T-helper 9 cell (primary cell): Measurements from ENCODE around the gene SPDYE16.
"Not testable (repeated sequence)": the region's sequence is repeated elsewhere in the genome, so short reads cannot be mapped to it uniquely, and the experiment has no call there.

Experiments
- DNase-seq: peaks from one replicate; pipeline ENCODE4 v3.0.0-alpha.2; 2020

Gene SPDYE16

DNA sequence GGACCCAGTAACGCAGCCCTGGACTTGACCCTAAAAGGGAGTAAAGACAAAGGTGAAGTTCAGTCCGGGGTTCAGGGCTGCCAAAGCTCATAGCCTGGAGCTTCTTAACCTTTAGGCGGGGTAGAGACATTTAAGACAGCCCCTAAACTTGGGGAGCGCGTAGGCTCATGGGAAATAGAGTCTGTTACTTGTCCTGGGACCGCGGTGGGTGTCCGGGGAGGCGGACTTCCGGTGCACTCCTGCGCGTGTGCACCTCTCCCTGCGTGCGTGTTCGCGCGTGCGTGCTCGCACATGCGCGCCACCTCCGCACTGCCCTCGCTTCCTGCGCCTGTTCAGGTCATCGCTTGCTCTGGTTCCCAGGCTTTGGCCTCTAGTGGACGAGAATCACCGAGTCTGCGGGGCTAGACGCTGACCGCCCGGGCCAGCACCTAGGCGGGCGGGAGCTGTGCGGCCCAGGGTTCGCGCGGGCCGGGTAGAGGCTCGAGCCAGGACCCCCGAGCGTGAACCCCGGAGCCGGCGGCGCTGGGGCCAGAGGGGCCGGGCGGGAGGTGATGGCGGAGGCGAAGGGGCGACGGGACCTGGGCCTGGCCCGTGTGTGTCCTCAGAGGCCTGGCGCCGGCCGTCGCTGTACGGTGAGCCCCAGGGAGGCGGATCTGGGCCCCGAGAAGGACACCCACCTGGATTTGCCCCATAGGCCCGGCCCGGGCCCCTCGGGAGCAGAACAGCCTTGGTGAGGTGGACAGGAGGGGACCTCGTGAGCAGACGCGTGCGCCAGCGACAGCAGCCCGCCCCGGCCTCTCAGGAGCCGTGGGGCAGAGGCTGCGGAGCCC, 6.1 kb upstream of the SPDYE16 start:
- peak; percentile 61 for DNase-seq

- DNase-seq: not testable (repeated sequence)
These were observed 11.5 kb downstream of the SPDYE16 start for GRCh38 chr7:76531643-76532042.

DNA sequence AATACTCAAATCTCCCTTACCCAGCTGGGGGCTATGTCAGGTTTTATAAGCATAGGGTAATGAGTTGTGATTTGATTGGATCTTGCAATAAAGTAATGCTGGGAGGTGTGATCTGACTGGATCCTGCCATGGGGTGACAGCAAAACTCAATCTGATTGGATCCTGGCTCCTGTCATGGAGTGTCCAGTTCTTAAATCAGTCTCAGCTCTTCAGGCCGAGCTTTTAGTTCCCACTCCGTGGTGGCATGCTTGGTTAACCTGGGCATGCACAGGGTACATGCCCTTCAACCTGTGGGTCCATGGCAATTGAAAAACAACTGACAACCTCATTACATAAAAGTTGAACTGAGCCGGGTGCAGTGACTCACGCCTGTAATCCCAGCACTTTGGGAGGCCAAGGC, 16.9 kb downstream of the SPDYE16 start:
- not testable (repeated sequence) for DNase-seq

GRCh38 chr7:76516932-76517331, 26.2 kb downstream of the SPDYE16 start:
- DNase-seq: not testable (repeated sequence)

GRCh38 chr7:76515999-76516443, 27.1 kb downstream of the SPDYE16 start:
- DNase-seq: peak; percentile 48

- DNase-seq: no peak
These were observed 27.9 kb downstream of the SPDYE16 start for GRCh38 chr7:76514926-76515771.

GRCh38 chr7:76513817-76514799, 29.0 kb downstream of the SPDYE16 start:
- DNase-seq: no peak

GRCh38 chr7:76512941-76513816, 29.9 kb downstream of the SPDYE16 start:
- no peak for DNase-seq

DNA sequence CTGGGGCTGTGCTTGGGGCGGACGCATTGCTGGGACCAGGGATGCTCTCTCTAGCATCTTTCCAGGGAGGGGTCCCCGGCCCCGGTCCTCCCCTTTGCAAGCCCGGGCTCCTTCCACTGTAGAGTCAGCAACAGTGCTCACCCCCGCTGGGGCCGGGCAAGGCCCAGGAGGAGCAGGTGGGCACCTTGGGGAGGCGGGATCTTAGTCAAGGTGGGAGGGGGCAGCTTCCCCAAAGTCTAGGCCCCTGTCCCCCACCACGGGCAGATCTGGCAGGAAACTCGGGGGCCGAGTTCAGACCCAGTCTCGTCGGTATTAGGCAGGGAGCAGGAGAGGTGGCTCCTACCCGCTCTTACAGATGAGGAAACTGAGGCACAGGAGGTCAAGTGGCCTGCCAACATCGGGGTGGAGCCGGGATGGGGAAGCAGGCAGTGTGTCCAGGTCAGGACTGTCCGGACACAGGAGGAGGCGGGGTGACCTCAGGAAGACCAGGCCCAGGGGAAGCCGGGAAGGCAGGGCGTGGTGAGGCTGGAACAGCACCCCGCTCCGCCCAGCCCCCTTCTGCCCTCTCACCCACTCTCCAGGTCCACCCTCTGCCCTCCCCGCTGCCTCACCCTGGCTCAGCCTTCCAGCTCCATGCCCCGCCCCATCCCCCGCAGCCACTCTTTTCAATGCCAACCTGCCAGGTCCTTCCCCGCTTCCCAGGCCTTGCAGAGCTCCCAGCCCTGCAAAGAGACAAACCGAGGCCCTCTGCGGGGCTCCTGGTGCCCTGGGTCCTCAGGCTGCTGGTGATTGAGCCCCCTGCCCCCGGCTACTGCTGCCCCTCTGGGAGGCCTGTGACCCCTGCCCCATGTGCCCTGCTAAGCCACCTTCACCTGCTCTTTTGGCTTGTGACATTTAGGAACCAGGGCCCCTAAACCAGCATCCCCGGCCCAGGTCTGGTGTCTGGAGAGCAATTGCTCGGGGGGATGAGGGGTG, 30.9 kb downstream of the SPDYE16 start:
- DNase-seq: not testable (repeated sequence)

DNA sequence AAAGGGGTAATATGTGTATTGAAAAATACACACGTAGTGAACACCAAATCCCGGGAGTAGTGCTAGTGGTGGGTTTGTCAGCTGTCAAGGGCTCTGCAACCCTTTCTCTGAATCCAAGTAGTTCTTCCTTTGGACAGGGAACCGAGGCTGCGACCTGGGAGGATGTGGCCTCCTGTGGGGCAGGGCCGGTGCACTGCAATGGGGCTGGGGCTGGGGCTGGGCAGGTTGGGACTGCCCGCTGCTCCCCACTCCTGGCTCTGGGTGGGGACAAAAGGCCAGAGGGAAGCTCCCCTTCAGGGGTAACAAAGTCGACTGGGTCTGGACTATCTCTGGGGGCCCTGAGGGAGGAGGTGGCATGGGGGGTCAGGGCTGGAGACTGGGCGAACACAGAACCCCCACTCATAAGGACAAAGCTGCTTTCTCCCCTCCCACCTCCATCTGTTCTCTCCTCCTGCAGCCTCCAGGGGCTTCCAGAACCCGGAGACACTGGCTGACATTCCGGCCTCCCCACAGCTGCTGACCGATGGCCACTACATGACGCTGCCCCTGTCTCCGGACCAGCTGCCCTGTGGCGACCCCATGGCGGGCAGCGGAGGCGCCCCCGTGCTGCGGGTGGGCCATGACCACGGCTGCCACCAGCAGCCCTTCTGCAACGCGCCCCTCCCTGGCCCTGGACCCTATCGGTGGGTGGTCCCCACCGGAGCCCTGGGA, 31.7 kb downstream of the SPDYE16 start:
- not testable (repeated sequence) for DNase-seq

DNA sequence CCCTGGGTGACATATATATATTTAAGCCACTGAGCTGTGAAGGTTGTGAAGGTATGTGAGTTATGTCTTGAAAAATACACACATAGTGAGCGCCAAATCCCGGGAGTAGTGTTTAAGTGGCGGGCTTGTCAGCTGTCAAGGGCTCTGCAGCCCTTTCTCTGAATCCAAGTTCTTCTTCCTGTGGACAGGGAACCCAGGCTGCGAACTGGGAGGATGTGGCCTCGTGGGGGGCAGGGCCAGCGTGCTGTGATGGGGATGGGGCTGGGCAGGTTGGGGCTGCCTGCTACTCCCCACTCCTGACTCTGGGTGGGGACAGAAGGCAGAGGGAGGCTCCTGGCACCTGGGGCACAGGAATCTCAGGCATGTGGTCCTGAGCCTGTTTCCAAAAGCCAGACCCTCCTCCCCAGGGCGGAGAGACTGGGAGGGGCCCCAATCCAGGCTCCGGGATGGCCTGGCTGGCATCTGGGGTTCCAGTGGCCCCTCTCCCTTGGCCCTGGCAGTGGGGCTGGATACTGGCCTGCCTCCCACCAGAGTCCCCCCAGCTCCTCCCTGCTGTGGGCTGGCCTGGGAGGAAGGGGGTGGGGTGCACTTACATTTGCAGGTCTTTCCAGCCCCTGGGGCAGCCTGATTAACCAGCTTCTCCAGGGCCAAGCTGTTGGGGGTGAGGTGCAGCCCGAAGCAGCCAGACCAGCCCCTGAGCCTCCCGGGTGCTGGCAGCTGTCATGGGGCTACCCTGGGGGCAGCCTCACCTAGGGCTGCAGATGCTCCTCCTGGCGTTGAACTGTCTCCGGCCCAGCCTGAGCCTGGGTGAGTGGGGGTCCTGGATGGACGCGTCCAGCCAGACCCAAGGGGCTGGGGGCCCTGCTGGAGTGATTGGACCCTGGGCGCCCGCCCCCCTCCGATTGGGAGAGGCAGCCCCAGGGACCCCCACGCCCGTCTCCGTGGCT, 32.9 kb downstream of the SPDYE16 start, which contains the start of gene UPK3B:
UPK3B (plus strand) TSS at position 622 of the 947 bp plus-strand sequence; CDS start at position 723, 101 bp downstream.
- DNase-seq: no peak

DNA sequence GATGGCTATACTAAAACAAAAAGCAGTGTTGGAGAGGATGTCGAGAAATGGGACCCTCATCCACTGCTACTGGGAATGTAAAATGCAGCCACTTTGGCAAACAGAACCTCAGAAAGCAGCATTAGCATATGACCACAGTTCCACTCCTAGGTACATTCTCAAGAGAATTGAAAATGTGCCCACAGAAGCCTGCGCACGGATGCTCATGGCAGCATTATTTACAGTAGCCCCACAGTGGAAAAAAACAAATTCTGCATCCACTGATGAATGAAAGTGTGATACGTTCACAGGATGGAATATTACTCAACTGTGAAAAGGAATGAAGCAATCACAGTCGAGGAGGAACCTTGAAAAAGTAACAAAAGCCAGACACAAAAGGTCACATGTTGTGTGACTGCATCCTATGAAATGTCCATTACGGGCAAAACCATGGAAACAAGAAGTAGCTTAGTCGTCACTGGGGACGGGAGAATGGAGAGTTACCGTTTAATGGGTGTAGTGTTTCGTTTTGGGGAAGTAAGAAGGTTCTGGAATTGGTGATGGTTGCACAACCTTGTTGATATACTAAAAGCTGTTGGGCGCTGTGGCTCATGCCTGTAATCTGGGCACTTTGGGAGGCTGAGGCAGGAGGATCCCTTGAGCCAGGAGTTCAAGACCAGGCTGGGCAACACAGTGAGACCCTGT, 35.2 kb downstream of the SPDYE16 start:
- DNase-seq: no peak

DNA sequence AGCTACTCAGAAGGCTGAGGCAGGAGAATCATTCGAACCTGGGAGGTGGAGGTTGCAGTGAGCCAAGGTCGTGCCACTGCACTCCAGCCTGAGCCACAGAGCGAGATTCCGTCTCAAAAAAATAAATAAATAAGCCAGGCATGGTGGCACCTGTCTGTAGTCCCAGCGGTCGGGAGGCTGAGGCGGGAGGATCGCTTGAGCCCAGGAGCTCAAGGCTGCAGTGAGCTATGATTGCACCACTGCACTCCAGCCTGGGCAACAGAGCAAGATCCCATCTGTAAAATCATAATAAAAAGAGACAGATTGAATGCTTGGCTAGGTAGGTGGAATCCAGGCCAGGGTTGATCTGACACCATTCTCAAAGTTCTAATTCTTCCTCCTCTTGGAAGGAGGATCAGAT, 36.5 kb downstream of the SPDYE16 start:
- not testable (repeated sequence) for DNase-seq

GRCh38 chr7:76506081-76506440, 37.0 kb downstream of the SPDYE16 start:
- DNase-seq: no peak

- DNase-seq: no peak
These were observed 37.7 kb downstream of the SPDYE16 start for GRCh38 chr7:76505168-76506080.
